ENCODE measurements around the gene SHC2. TPM values are rescaled to one million over a fixed set of nuclear protein-coding genes. Genes with fewer than 3 reads are reported as not detected.

SHC2 gene
- polyA plus RNA-seq, 1 of the 3 experiments (the other 2 are of a cell fraction) = 0.64 TPM

- 8% methylated on average over 18 of the region's 23 CpGs for WGBS (ENCODE audit: low lambda C conversion rate)
- H3K4me3 ChIP-seq (ENCODE audit: low read depth in 2 of 2, low read length in 1 of 2) = peak overlapping the region in 1 of 2 experiments; percentile 48; a peak in 2 of 4 replicates
- H4K20me1 ChIP-seq (ENCODE audit: insufficient read depth) = no peaks in the 10 kb centered on the region
- no peak overlapping the region for H2AFZ ChIP-seq (ENCODE audit: low read depth)
- H3K79me2 ChIP-seq (ENCODE audit: insufficient read depth) = no peaks in the 10 kb centered on the region
- DNase-seq = peak; percentile 74
- H3F3A ChIP-seq (replicated peaks; ENCODE audit: insufficient read depth) = no peaks in the 10 kb centered on the region
- POLR2A ChIA-PET = no interaction called here
- H3K9ac ChIP-seq = no peak overlapping the region
- H3K4me2 ChIP-seq = peak overlapping the region; percentile 74
- H3K36me3 ChIP-seq (replicated peaks in 1 of 2; ENCODE audit: control insufficient read depth in 1 of 2, insufficient read depth in 2 of 2, low read length in 1 of 2) = no peaks in the 10 kb centered on the region
- peaks cover 0 to 18% of the 10 kb centered on the region in 2 experiments; a peak in 1 of 4 replicates for H3K4me1 ChIP-seq (ENCODE audit: control insufficient read depth in 1 of 2, insufficient read depth in 2 of 2, low read depth in 1 of 2, low read length in 1 of 2)
- TF ChIP-seq CTCF (IDR thresholded peaks at IDR 0.05) (no peak), USF1 (IDR thresholded peaks at IDR 0.05; ENCODE audit: borderline replicate concordance, low read depth) (no peak), GATA2 (CRISPR knock-in tag; IDR thresholded peaks at IDR 0.05) (no peak), NFIC (IDR thresholded peaks at IDR 0.05; ENCODE audit: borderline replicate concordance) (no peak), RCOR1 (IDR thresholded peaks at IDR 0.05; ENCODE audit: low read length) (no peak), ELF1 (IDR thresholded peaks at IDR 0.05) (no peak), JUND (IDR thresholded peaks at IDR 0.05) (no peak), RAD21 (IDR thresholded peaks at IDR 0.05; ENCODE audit: low read length) (no peak), MEF2A (IDR thresholded peaks at IDR 0.05; ENCODE audit: borderline replicate concordance, low read depth) (no peak), GABPA (IDR thresholded peaks at IDR 0.05; ENCODE audit: low read depth) (no peak), SMC3 (IDR thresholded peaks at IDR 0.05; ENCODE audit: low read depth, low read length) (no peak), FOXJ3 (CRISPR knock-in tag; IDR thresholded peaks at IDR 0.05) (no peak), FOXM1 (IDR thresholded peaks at IDR 0.05; ENCODE audit: low read depth) (no peak), MXI1 (IDR thresholded peaks at IDR 0.05; ENCODE audit: low read depth, low read length) (no peak), SIN3A (IDR thresholded peaks at IDR 0.05; ENCODE audit: borderline replicate concordance, low read depth, low read length) (no peak), POLR2AphosphoS5 (IDR thresholded peaks at IDR 0.05; ENCODE audit: low read depth, low read length) (no peak), EZH2phosphoT487 (IDR thresholded peaks at IDR 0.05; ENCODE audit: borderline replicate concordance, low read depth) (no peak)
- TF ChIP-seq, protein P1, sequence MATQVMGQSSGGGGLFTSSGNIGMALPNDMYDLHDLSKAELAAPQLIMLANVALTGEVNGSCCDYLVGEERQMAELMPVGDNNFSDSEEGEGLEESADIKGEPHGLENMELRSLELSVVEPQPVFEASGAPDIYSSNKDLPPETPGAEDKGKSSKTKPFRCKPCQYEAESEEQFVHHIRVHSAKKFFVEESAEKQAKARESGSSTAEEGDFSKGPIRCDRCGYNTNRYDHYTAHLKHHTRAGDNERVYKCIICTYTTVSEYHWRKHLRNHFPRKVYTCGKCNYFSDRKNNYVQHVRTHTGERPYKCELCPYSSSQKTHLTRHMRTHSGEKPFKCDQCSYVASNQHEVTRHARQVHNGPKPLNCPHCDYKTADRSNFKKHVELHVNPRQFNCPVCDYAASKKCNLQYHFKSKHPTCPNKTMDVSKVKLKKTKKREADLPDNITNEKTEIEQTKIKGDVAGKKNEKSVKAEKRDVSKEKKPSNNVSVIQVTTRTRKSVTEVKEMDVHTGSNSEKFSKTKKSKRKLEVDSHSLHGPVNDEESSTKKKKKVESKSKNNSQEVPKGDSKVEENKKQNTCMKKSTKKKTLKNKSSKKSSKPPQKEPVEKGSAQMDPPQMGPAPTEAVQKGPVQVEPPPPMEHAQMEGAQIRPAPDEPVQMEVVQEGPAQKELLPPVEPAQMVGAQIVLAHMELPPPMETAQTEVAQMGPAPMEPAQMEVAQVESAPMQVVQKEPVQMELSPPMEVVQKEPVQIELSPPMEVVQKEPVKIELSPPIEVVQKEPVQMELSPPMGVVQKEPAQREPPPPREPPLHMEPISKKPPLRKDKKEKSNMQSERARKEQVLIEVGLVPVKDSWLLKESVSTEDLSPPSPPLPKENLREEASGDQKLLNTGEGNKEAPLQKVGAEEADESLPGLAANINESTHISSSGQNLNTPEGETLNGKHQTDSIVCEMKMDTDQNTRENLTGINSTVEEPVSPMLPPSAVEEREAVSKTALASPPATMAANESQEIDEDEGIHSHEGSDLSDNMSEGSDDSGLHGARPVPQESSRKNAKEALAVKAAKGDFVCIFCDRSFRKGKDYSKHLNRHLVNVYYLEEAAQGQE (IDR thresholded peaks at IDR 0.05; ENCODE audit: low read depth, low read length) = no peak
- TF ChIP-seq, protein P2, sequence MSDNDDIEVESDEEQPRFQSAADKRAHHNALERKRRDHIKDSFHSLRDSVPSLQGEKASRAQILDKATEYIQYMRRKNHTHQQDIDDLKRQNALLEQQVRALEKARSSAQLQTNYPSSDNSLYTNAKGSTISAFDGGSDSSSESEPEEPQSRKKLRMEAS (IDR thresholded peaks at IDR 0.05; ENCODE audit: low read depth) = no peak
- CTCF ChIA-PET = interaction anchor here (1.0 to 1.5 kb wide), 3 partner anchors 25 to 101 kb away, joined by 3 to 6 read pairs (median 3); partner anchors contain the start of gene MADCAM1
- H3K27me3 ChIP-seq (ENCODE audit: insufficient read depth) = peaks cover 8% of the 10 kb centered on the region; the same call in 1 of the 2 replicates
- H3K9me2 ChIP-seq = no peaks in the 10 kb centered on the region
- no peaks in the 10 kb centered on the region for H3K9me3 ChIP-seq
- H3K27ac ChIP-seq (ENCODE audit: low read depth in 2 of 2, low read length in 1 of 2) = peak overlapping the region in 1 of 2 experiments; percentile 67; a peak in 1 of 4 replicates
Measured at GRCh38 chr19:409516-410242, 51.2 kb downstream of the SHC2 start.
